Colonic mucosa (tissue), 4 donors: ENCODE data around the gene SEC16A. TPM values are rescaled to one million over a fixed set of nuclear protein-coding genes. Genes with fewer than 3 reads are reported as not detected.

Experiments
- DNase-seq: peaks from one replicate; pipeline ENCODE4 v3.0.0-alpha.2; 2020
- H3K27ac ChIP-seq: fragments of 200-600 bp; one replicate; pipeline ENCODE4 v1.8.0; 2021
- H3K27me3 ChIP-seq: fragments of 200-600 bp; one replicate; pipeline ENCODE4 v1.8.0; 2021
- H3K36me3 ChIP-seq: fragments of 200-600 bp; one replicate; pipeline ENCODE4 v1.8.0; 2021
- H3K4me1 ChIP-seq: fragments of 200-600 bp; one replicate; pipeline ENCODE4 v1.8.0; 2021; ENCODE audit warnings: mild to moderate bottlenecking
- H3K4me3 ChIP-seq: fragments of 200-600 bp; one replicate; pipeline ENCODE4 v1.8.0; 2021
- H3K9ac ChIP-seq, 2 donors: one replicate each; pipeline ENCODE4 v1.7.0; 2013; ENCODE audit warnings: control low read depth in 2 of 2, low read depth in 2 of 2, low read length in 2 of 2
- H3K9me3 ChIP-seq: fragments of 200-600 bp; one replicate; pipeline ENCODE4 v1.8.0; 2021
- intact Hi-C: fragments of 100-400 bp; cut with DNase I; formaldehyde crosslinking; loops from one replicate; pipeline ENCODE4 v1.14.1; 2022
- total RNA-seq, 2 donors: library from RNA; stranded (reverse); fragmentation: NEBNext Ultra II Directional in 1 of 2; extraction: Animal tissue kit (Norgen Biotek cat#: 25700) in 1 of 2; gene quantifications; one replicate each; pipeline ENCODE4 v1.2.1, GENCODE V29; 2021
- TF ChIP-seq, protein P1 (sequence below): fragments of 200-600 bp; IDR thresholded peaks from one replicate; pipeline ENCODE4 v1.8.0; 2022; ENCODE audit warnings: antibody characterized with exemption, mild to moderate bottlenecking
- donor health status: healthy.
- donor health status: DM: no; HTN: no; CAD: no.
- donor health status: DM: no; HTN: no; CAD: no.

SEC16A gene
- total RNA-seq, 2 donors from 2014 or later, result 66.2 to 104 TPM

- Histone ChIP-seq H3K9me3 (no peaks in the 10 kb centered on the region), H3K4me3 (no peak overlapping the region), H3K27ac (no peak overlapping the region), H3K4me1 (peaks cover 11% of the 10 kb centered on the region), H3K27me3 (no peaks in the 10 kb centered on the region), H3K9ac (no peak overlapping the region), H3K36me3 (no peaks in the 10 kb centered on the region)
- intact Hi-C loops, result no loop called here
- TF ChIP-seq, protein P1, sequence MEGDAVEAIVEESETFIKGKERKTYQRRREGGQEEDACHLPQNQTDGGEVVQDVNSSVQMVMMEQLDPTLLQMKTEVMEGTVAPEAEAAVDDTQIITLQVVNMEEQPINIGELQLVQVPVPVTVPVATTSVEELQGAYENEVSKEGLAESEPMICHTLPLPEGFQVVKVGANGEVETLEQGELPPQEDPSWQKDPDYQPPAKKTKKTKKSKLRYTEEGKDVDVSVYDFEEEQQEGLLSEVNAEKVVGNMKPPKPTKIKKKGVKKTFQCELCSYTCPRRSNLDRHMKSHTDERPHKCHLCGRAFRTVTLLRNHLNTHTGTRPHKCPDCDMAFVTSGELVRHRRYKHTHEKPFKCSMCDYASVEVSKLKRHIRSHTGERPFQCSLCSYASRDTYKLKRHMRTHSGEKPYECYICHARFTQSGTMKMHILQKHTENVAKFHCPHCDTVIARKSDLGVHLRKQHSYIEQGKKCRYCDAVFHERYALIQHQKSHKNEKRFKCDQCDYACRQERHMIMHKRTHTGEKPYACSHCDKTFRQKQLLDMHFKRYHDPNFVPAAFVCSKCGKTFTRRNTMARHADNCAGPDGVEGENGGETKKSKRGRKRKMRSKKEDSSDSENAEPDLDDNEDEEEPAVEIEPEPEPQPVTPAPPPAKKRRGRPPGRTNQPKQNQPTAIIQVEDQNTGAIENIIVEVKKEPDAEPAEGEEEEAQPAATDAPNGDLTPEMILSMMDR, result no peak
- DNase-seq, result no peak
Observed at GRCh38 chr9:136436055-136436634, 46.7 kb downstream of the SEC16A start.

GRCh38 chr9:136434580-136435169 is 48.2 kb downstream of the SEC16A start:
- intact Hi-C loops, result no loop called here
- peaks cover 11% of the 10 kb centered on the region for H3K4me1 ChIP-seq
- H3K27ac ChIP-seq, result no peak overlapping the region
- no peaks in the 10 kb centered on the region for H3K27me3 ChIP-seq
- H3K9ac ChIP-seq, result no peak overlapping the region
- TF ChIP-seq, protein P1, result no peak
- H3K9me3 ChIP-seq, result no peaks in the 10 kb centered on the region
- no peak overlapping the region for H3K4me3 ChIP-seq
- DNase-seq, result no peak
- no peaks in the 10 kb centered on the region for H3K36me3 ChIP-seq

- H3K27me3 ChIP-seq, result no peaks in the 10 kb centered on the region
- DNase-seq, result no peak
- intact Hi-C loops, result no loop called here
- H3K9me3 ChIP-seq, result no peaks in the 10 kb centered on the region
- no peak overlapping the region for H3K27ac ChIP-seq
- peaks cover 11% of the 10 kb centered on the region for H3K4me1 ChIP-seq
- no peaks in the 10 kb centered on the region for H3K36me3 ChIP-seq
- H3K4me3 ChIP-seq, result no peak overlapping the region
- H3K9ac ChIP-seq, result no peak overlapping the region
- TF ChIP-seq, protein P1, result no peak
Observed at GRCh38 chr9:136433849-136434579, 48.8 kb downstream of the SEC16A start.

GRCh38 chr9:136433043-136433715 is 49.7 kb downstream of the SEC16A start:
- TF ChIP-seq, protein P1, result no peak
- no peaks in the 10 kb centered on the region for H3K9me3 ChIP-seq
- DNase-seq, result no peak
- H3K27me3 ChIP-seq, result no peaks in the 10 kb centered on the region
- H3K4me1 ChIP-seq, result peaks cover 10% of the 10 kb centered on the region
- intact Hi-C loops, result no loop called here
- H3K4me3 ChIP-seq, result no peak overlapping the region
- no peak overlapping the region for H3K9ac ChIP-seq
- H3K27ac ChIP-seq, result no peak overlapping the region
- H3K36me3 ChIP-seq, result no peaks in the 10 kb centered on the region

DNA sequence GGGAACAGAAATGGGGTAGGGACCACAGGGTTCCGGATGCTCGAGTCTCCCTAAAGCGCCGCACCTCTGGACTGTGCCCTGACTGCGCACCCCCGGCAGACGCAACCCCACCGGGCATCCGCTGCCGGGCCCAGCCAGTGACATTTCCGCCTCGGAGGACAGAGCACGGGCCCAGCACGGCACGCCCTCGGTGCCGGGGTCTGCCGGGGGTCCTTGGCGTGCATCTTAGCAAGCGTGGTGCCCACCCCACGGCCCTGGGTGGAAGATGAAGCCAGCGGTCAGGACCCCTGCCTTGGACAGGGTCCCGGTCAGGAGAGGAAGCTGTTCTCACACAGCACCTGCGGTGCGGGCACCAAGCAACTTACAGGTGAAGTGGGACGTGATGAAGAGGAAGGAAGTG is 50.2 kb downstream of the SEC16A start:
- Histone ChIP-seq H3K4me1 (peaks cover 4% of the 10 kb centered on the region), H3K27me3 (no peaks in the 10 kb centered on the region), H3K9ac (no peak overlapping the region), H3K9me3 (no peaks in the 10 kb centered on the region), H3K4me3 (no peak overlapping the region), H3K27ac (no peak overlapping the region), H3K36me3 (no peaks in the 10 kb centered on the region)
- no peak for DNase-seq
- TF ChIP-seq, protein P1, result no peak
- intact Hi-C loops, result no loop called here
